Measurements from ENCODE around the gene POLDIP2. TPM values are rescaled to one million over a fixed set of nuclear protein-coding genes. Genes with fewer than 3 reads are reported as not detected.

Gene POLDIP2
- total RNA-seq, 1 donor: 68.1 TPM

DNA sequence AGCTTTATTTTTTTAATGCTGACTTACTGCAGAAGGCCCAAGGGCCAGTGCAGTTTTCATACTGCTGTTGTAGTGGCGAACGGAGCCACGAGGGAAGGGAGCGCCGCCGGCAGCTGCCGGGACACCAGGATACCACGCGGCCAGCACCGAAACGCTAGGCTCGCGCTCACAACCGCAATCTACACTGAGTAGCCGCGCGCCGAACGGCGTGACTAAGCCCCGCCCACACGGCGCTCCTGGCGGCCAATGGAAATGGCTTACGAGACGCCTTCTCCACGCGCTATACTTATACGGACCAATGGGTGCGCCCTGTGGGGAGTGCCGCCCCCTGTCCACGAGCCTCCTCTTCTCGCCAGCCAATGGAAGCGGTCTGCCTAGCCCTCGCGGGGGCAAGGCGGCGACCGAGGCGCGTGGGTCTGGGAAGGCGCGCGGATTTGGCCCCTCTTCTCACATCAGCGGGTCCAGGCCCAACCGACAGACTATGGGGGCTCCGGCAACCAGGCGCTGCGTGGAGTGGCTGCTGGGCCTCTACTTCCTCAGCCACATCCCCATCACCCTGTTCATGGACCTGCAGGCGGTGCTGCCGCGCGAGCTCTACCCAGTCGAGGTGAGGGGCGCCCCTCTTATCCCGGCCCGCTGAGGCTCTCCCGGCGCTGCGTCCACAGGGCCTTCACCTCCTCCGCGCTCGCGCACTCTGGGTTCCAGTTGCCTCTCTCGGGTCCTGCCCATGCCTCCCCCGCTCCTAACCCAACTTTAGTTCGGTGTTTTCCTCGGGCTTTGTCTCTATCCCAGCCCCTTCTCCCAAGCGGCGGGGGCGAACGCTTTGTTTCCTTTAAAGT, 38.3 kb downstream of the POLDIP2 start, which contains the start of gene TMEM97:
TMEM97 (plus strand) TSS at position 442 of the 839 bp plus-strand sequence; CDS start at position 482, 40 bp downstream.
- peak; percentile 82 to 97 (median 95) for DNase-seq (ENCODE audit: low read depth in 2 of 3, low spot score in 2 of 3)

DNA sequence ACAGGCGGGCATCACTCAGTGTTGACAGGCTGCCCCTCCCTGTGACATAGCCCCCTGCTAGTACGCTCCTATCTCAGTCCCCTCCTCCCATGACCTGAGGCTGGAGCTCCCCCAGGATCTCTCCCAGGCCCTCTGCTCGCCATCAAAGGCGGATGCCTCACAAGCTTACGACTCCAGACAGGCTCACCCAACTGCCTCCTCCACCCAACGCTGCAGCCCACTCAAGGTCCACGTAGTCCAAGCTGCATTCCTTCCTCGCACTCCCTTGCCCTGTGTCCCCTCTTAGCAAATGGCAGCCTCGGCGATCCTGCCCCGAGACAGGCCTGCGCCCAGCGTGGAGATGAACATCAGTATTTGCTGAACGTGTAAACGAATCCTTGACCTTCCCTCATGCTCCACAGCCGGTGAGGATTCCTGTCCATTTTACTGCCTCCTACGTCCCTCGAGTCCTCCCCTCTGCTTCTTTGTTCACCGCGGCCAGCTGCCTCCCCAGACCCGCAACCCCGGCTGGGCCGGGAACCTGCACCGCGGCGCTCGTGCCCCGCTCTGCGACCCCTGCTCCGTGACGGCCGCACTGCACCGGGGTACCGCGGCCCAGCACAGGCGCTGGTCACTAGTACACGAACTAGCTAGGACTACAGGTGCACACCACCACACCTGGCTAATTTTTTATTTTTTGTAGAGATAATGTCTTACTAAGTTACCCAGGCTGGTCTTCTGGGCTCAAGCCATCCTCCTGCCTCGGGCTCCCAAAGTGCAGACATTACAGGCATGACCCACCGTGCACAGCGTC, 39.2 kb downstream of the POLDIP2 start:
- no peak for DNase-seq (ENCODE audit: low read depth in 2 of 3, low spot score in 2 of 3)

DNA sequence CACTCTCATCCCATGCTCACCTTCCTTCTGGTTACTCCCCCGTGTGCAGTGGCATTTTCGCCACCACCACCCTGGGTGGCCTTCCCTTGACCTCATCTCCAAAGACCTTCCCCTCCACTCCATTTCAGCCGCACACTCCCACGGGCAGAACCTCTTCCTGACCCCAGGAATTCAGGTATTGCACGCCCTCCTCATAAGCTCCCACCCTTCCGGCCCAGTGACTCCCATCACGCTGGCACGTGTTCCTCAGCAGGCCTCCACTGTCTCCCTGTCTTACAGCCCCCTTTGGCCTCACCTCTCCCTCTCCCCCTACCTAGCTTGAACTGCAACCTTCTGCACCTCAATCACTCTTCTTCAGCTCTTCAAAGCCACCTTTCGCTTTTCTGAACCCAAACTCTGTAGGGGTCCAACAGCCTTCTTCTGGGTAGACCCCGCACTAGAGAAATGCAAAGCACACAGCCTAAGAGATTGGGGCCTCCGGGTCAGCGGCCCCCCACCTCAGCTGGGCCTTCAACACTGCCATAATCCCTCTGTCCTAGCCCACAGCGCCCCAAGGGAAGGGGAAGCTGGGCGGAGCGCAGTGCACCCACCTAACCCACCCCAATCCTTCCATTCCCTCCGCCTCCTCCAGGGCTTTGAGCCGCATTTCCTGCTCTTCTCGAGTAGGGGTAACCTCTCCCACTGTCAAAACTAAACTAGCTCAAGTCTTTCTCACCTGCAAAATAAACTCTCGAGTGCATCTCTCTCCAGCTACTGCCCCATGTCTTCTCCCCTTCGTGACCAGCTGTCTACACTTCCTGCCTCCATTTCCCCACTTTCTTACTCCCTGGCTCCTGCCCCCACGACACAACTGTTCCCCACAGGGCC, 40.0 kb downstream of the POLDIP2 start:
- DNase-seq (ENCODE audit: low read depth in 2 of 3, low spot score in 2 of 3): no peak

DNA sequence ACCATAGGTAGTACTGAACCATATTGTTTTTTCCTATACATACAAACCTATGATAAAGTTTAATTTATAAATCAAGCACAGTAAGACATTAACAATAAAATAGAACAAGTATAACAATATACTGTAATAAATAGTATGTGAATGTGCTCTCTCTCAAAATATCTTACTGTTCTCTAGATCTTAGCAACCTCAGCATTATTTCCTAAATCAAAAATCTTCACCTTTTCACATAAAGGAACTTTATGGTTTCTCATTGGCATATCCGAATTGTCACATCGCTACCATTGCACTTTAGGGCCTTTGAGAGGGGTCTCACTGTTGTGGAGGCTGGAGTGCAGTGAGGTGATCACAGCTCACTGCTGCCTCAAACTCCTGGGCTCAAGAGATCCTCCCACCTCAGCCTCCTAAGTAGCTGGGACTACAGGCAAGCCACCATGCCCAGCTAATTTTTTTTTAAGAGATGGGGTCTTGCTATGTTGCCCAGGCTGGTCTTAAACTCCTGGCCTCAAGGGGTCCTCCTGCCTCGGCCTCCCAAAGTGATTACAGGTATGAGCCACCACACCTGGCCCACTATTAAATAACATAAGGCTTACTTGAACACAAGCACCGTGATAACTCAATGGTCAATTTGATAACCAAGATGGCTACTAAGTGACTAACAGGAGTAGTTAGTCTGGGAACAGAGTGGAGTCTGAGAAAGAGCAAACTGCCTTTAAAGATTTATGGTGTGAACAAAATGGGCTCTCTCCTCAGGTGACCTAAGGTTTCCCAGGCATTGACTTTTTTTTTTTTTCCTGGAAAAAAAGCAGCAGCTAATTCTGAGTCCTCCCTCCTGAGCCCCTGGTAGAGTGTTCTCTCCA, 41.3 kb downstream of the POLDIP2 start:
- no peak for DNase-seq (ENCODE audit: low read depth in 2 of 3, low spot score in 2 of 3)

DNA sequence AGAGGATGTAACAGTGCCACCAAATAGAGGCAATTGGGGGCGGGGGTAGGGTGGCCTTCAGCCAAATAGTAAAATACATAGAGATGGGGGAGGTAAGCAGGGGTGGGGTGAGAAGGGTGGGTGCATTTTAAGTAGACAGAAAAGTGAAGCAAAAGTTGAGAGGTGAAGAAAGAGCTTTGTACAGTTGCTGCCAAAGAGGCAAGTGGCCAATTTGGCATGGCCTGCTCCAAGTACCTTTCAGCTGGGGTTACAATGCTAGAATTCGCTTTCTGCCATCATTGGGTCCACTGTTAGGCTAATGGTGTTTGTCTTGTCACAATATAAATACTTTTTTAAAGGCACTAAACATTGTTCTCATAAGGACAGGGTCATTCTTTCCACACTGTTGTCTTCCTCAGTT, 43.5 kb downstream of the POLDIP2 start:
- no peak for DNase-seq (ENCODE audit: low read depth in 2 of 3, low spot score in 2 of 3)

DNA sequence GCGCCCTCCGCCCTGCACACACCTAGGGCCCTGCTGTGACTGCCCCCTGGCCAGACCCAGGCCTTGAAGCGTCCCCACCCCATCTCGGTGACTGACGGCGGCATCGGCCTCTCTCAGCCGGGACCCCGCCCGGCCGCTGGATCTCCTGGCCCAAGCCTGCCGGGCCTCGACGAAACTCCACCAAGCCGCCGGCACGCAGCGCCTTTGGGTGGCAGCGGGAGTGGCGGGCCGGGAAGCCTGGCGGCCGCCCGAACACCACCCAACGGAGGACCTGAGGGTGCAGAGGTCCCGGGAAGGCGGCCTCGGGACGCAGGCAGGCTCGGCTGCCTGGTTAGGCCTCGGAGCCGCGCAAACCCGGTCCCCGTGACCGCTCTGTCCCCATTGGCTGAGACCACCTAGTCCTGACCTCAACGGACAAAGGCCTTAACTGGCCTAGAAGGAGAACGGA, 50.3 kb downstream of the POLDIP2 start:
- DNase-seq (ENCODE audit: low read depth in 2 of 3, low spot score in 2 of 3): no peak

DNA sequence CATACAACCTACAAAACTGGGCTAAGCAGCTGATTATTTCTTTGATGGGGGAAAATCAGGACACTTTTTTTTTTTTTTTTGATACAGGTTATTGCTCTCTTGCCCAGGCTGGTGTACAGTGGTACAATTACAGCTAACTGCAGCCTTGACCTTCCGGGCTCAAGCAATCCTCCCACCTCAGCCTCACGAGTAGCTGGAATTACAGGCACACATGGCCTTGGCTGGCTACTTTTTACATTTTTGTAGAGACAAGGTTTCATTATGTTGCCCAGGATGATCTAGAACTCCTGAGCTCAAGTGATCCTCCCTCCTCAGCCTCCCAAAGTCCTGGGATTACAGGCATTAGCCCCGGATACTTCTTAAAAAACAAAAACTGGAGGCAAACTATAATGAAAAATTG, 58.9 kb downstream of the POLDIP2 start:
- DNase-seq (ENCODE audit: low read depth in 2 of 3, low spot score in 2 of 3): no peak

Other genes with a start within 250 kb of the POLDIP2 start
- 17.8 TPM for gene TMEM97, start 38.3 kb downstream of the POLDIP2 start, total RNA-seq
- gene IFT20, start 22.1 kb downstream of the POLDIP2 start, total RNA-seq: 17.5 TPM
- gene TNFAIP1, start 21.8 kb downstream of the POLDIP2 start, total RNA-seq: 22.4 TPM
- gene SEBOX, start 7.7 kb upstream of the POLDIP2 start, total RNA-seq: not detected
- gene VTN, start 12.8 kb upstream of the POLDIP2 start, total RNA-seq: not detected
- 32.3 TPM for gene SARM1, start 14.2 kb upstream of the POLDIP2 start, total RNA-seq
- 3.5 TPM for gene SLC46A1, start 48.7 kb upstream of the POLDIP2 start, total RNA-seq
- gene SLC13A2, start 116.1 kb upstream of the POLDIP2 start, total RNA-seq: not detected
- gene FOXN1, start 148.8 kb upstream of the POLDIP2 start, total RNA-seq: not detected
- 12.1 TPM for gene UNC119, start 195.1 kb upstream of the POLDIP2 start, total RNA-seq
- 71.6 TPM for gene PIGS, start 214.0 kb upstream of the POLDIP2 start, total RNA-seq
- gene ALDOC, start 219.4 kb upstream of the POLDIP2 start, total RNA-seq: 55.5 TPM
- gene SPAG5, start 241.5 kb upstream of the POLDIP2 start, total RNA-seq: 6.2 TPM